Tibial artery (tissue), 4 donors: ENCODE results near the gene PTH2R.
"Not testable (repeated sequence)": the region's sequence is repeated elsewhere in the genome, so short reads cannot be mapped to it uniquely, and the experiment has no call there.

Source experiments
- DNase-seq, 2 donors: peaks; one replicate each; pipeline ENCODE4 v3.0.0-alpha.2; 2019
- H3K27ac ChIP-seq, 2 donors: fragments of 200-600 bp; sonication (generic) in 1 of 2; 1 replicate in 1 of 2; 2 replicates in 1 of 2; pipeline ENCODE4 v1.5.1; 2018 to 2019; ENCODE audit warnings: mild to moderate bottlenecking in 1 of 2
- H3K27me3 ChIP-seq, 2 donors: fragments of 200-600 bp; sonication (generic) in 1 of 2; one replicate each; pipeline versions ENCODE4 v1.5.1 to v1.6.0; 2016 to 2019
- H3K36me3 ChIP-seq, 3 donors: fragments of 200-600 bp; sonication (generic) in 2 of 3; one replicate each; pipeline ENCODE4 v1.5.1; 2016 to 2019; ENCODE audit warnings: mild to moderate bottlenecking in 2 of 3
- H3K4me1 ChIP-seq, 4 donors: fragments of 200-600 bp; sonication (generic) in 2 of 4; 1 replicate in 3 of 4; 2 replicates in 1 of 4; pipeline ENCODE4 v1.5.1; 2016 to 2019
- H3K4me3 ChIP-seq, 2 donors: fragments of 200-600 bp; sonication (generic) in 1 of 2; 1 replicate in 1 of 2; 2 replicates in 1 of 2; pipeline ENCODE4 v1.5.1; 2018 to 2019; ENCODE audit warnings: mild to moderate bottlenecking in 2 of 2
- H3K9me3 ChIP-seq, 3 donors: fragments of 200-600 bp; sonication (generic) in 1 of 3; one replicate each; pipeline ENCODE4 v1.5.1; 2016 to 2019
- intact Hi-C: fragments of 100-400 bp; cut with DNase I; formaldehyde crosslinking; loops from one replicate; pipeline ENCODE4 v1.15.0; 2023; ENCODE audit warnings: low total_unique reads
- TF ChIP-seq, protein P1 (sequence below), 2 experiments: fragments of 200-600 bp in 1 of 2; fragments of 450-650 bp in 1 of 2; IDR thresholded peaks; one replicate each; pipeline ENCODE4 v1.5.1; 2017 to 2019; ENCODE audit warnings: antibody characterized with exemption in 2 of 2, mild to moderate bottlenecking in 1 of 2, moderate library complexity in 1 of 2

The PTH2R gene

GRCh38 chr2:208384637-208385036, 22.0 kb upstream of the PTH2R start:
- Histone ChIP-seq H3K4me3 (no peak overlapping the region), H3K9me3 (no peaks in the 10 kb centered on the region), H3K27ac (no peak overlapping the region), H3K4me1 (no peaks in the 10 kb centered on the region), H3K36me3 (no peaks in the 10 kb centered on the region), H3K27me3 (no peaks in the 10 kb centered on the region)
- no peak for DNase-seq
- intact Hi-C loops, result no loop called here
- TF ChIP-seq, protein P1, sequence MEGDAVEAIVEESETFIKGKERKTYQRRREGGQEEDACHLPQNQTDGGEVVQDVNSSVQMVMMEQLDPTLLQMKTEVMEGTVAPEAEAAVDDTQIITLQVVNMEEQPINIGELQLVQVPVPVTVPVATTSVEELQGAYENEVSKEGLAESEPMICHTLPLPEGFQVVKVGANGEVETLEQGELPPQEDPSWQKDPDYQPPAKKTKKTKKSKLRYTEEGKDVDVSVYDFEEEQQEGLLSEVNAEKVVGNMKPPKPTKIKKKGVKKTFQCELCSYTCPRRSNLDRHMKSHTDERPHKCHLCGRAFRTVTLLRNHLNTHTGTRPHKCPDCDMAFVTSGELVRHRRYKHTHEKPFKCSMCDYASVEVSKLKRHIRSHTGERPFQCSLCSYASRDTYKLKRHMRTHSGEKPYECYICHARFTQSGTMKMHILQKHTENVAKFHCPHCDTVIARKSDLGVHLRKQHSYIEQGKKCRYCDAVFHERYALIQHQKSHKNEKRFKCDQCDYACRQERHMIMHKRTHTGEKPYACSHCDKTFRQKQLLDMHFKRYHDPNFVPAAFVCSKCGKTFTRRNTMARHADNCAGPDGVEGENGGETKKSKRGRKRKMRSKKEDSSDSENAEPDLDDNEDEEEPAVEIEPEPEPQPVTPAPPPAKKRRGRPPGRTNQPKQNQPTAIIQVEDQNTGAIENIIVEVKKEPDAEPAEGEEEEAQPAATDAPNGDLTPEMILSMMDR (IDR thresholded peaks at IDR 0.05), result no peak

DNA sequence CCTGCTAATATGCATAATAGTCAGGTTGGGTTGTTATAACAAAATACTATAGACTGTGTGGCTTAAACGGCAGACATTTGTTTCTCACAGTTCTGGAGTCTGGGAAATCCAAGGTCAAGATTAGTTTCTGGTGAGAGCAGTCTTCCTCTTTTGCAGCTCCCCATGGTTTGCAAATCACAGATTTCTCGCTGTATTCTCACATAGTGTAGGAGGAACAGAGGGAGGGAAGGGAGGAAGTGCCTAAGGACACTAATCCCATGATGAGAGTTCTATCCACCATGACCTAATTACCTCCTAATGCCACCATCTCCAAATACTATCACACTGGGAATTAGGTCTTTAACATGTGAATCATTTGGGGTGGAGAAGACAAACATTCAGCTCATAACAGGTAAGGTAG, 20.1 kb upstream of the PTH2R start:
- H3K4me3 ChIP-seq, result no peak overlapping the region
- H3K36me3 ChIP-seq, result no peaks in the 10 kb centered on the region
- no peaks in the 10 kb centered on the region for H3K9me3 ChIP-seq
- no peaks in the 10 kb centered on the region for H3K4me1 ChIP-seq
- H3K27ac ChIP-seq, result no peak overlapping the region
- no peak for DNase-seq
- intact Hi-C loops, result no loop called here
- TF ChIP-seq, protein P1 (IDR thresholded peaks at IDR 0.05), result no peak
- H3K27me3 ChIP-seq, result no peaks in the 10 kb centered on the region

GRCh38 chr2:208389940-208390339, 16.7 kb upstream of the PTH2R start:
- H3K9me3 ChIP-seq, result peaks cover 0 to 12% (median 7%) of the 10 kb centered on the region in 3 donors
- intact Hi-C loops, result no loop called here
- TF ChIP-seq, protein P1 (IDR thresholded peaks at IDR 0.05), result no peak
- no peaks in the 10 kb centered on the region for H3K27me3 ChIP-seq
- no peak overlapping the region for H3K27ac ChIP-seq
- no peak for DNase-seq
- no peaks in the 10 kb centered on the region for H3K4me1 ChIP-seq
- no peaks in the 10 kb centered on the region for H3K36me3 ChIP-seq
- no peak overlapping the region for H3K4me3 ChIP-seq

- H3K4me3 ChIP-seq, result no peak overlapping the region
- intact Hi-C loops, result no loop called here
Observed at GRCh38 chr2:208392300-208392699, 14.3 kb upstream of the PTH2R start.

GRCh38 chr2:208396796-208397195, 9.8 kb upstream of the PTH2R start:
- intact Hi-C loops, result not testable (repeated sequence)

More at GRCh38 chr2:208392300-208392699, 14.3 kb upstream of the PTH2R start:
- TF ChIP-seq, protein P1 (IDR thresholded peaks at IDR 0.05), result no peak
- Histone ChIP-seq H3K27me3 (no peaks in the 10 kb centered on the region), H3K4me1 (no peaks in the 10 kb centered on the region), H3K36me3 (no peaks in the 10 kb centered on the region), H3K27ac (no peak overlapping the region), H3K9me3 (peaks cover 0 to 12% (median 7%) of the 10 kb centered on the region in 3 donors)
- no peak for DNase-seq

DNA sequence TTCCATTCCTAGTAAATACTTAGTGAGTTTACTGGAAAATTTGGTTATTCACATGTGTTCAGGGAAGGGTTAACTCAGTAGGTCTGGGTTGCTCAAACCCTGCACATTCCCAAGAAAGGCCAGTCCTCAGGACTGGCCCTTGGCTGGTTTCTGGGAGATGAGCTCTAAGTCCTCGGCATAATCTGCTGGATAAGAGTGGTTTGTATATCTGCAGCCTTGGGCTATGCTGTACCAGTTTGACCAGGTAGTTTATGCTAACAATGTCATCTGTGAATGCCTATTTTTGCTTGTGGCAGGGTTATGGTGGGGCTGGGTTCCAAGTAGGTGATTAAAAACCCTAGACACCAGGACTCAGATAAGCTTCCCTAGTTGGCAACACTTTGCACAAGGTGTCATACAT, 7.4 kb upstream of the PTH2R start:
- H3K27me3 ChIP-seq, result peaks cover 0 to 3% of the 10 kb centered on the region in 2 donors
- H3K36me3 ChIP-seq, result no peaks in the 10 kb centered on the region
- TF ChIP-seq, protein P1 (IDR thresholded peaks at IDR 0.05), result no peak
- intact Hi-C loops, result no loop called here
- no peak overlapping the region for H3K27ac ChIP-seq
- no peak overlapping the region for H3K4me3 ChIP-seq
- peaks cover 0 to 6% (median 2%) of the 10 kb centered on the region in 3 donors for H3K9me3 ChIP-seq
- no peaks in the 10 kb centered on the region for H3K4me1 ChIP-seq
- DNase-seq, result no peak

More at GRCh38 chr2:208396796-208397195, 9.8 kb upstream of the PTH2R start:
- not testable (repeated sequence) for DNase-seq, H3K4me1 ChIP-seq, H3K27me3 ChIP-seq, H3K27ac ChIP-seq, H3K4me3 ChIP-seq, H3K36me3 ChIP-seq
- H3K9me3 ChIP-seq, result peaks cover 0 to 12% (median 7%) of the 10 kb centered on the region in 3 donors
